NCI-H1930 (cell line): ENCODE data around the gene USP46.

ENCODE experiments used
- DNase-seq, 2 experiments: peaks; one replicate each; lab custom pipeline; 2025; lab: John Stamatoyannopoulos, UW

The USP46 gene

GRCh38 chr4:52655506-52655905 is 3.6 kb downstream of the USP46 start:
- no peak for DNase-seq

- no peak for DNase-seq
These were observed 7.0 kb downstream of the USP46 start for GRCh38 chr4:52651996-52652672.

GRCh38 chr4:52648836-52649235 is 10.3 kb downstream of the USP46 start:
- DNase-seq = no peak

- DNase-seq = no peak
These were observed 12.4 kb downstream of the USP46 start for GRCh38 chr4:52646741-52647140.

GRCh38 chr4:52646096-52646495 is 13.0 kb downstream of the USP46 start:
- no peak for DNase-seq

GRCh38 chr4:52645300-52645699 is 13.8 kb downstream of the USP46 start:
- DNase-seq = no peak

GRCh38 chr4:52643785-52644244 is 15.3 kb downstream of the USP46 start:
- no peak for DNase-seq

GRCh38 chr4:52643190-52643589 is 15.9 kb downstream of the USP46 start:
- no peak for DNase-seq

- no peak for DNase-seq
These were observed 17.1 kb downstream of the USP46 start for GRCh38 chr4:52641854-52642563.

GRCh38 chr4:52640808-52641565 is 18.1 kb downstream of the USP46 start:
- no peak for DNase-seq

- no peak for DNase-seq
These were observed 20.4 kb downstream of the USP46 start for GRCh38 chr4:52638717-52639116.

- no peak for DNase-seq
These were observed 22.0 kb downstream of the USP46 start for GRCh38 chr4:52637116-52637515.

- DNase-seq = no peak
These were observed 23.5 kb downstream of the USP46 start for GRCh38 chr4:52635560-52635959.

- no peak for DNase-seq
These were observed 24.0 kb downstream of the USP46 start for GRCh38 chr4:52635130-52635529.

- no peak for DNase-seq
These were observed 25.3 kb downstream of the USP46 start for GRCh38 chr4:52633846-52634245.

- DNase-seq = no peak
These were observed 30.1 kb downstream of the USP46 start for GRCh38 chr4:52628974-52629373.

- DNase-seq = no peak
These were observed 30.6 kb downstream of the USP46 start for GRCh38 chr4:52628543-52628942.

- no peak for DNase-seq
These were observed 31.2 kb downstream of the USP46 start for GRCh38 chr4:52627876-52628275.

- no peak for DNase-seq
These were observed 33.9 kb downstream of the USP46 start for GRCh38 chr4:52625216-52625615.

- DNase-seq = no peak
These were observed 36.5 kb downstream of the USP46 start for GRCh38 chr4:52622564-52622963.

GRCh38 chr4:52621567-52621966 is 37.5 kb downstream of the USP46 start:
- DNase-seq = no peak

GRCh38 chr4:52619591-52619931 is 39.5 kb downstream of the USP46 start:
- DNase-seq = no peak
